Spleen (tissue), 7 donors: Measurements from ENCODE around the gene AOAH.
A peak's percentile ranks its signal among the peaks of the same experiment; 100 is the strongest.

Source experiments
- CTCF ChIP-seq, 11 experiments: fragments of 200-600 bp in 7 of 11; fragments of 450-650 bp in 4 of 11; sonication (generic) in 4 of 11; IDR thresholded peaks in 8 of 11; conservative IDR thresholded peaks in 3 of 11; 1 replicate in 7 of 11; 2 replicates in 4 of 11; pipeline versions ENCODE4 v1.4.0 to v1.8.0; 2016 to 2021; ENCODE audit warnings: antibody characterized with exemption in 11 of 11, inconsistent platforms in 4 of 11, mild to moderate bottlenecking in 1 of 11
- POLR2AphosphoS5 ChIP-seq, 3 donors: sonication (generic); formaldehyde crosslinking; IDR thresholded peaks; one replicate each; pipeline ENCODE4 v1.5.1; 2017; ENCODE audit warnings: antibody characterized with exemption in 3 of 3
- donor health status: DM: no; HTN: no; CAD: no; lungs with moderate emphysema.
- donor health status: DM: no; HTN: no; CAD: no.
- donor health status: DM: no; HTN: no; CAD: no.

DNA sequence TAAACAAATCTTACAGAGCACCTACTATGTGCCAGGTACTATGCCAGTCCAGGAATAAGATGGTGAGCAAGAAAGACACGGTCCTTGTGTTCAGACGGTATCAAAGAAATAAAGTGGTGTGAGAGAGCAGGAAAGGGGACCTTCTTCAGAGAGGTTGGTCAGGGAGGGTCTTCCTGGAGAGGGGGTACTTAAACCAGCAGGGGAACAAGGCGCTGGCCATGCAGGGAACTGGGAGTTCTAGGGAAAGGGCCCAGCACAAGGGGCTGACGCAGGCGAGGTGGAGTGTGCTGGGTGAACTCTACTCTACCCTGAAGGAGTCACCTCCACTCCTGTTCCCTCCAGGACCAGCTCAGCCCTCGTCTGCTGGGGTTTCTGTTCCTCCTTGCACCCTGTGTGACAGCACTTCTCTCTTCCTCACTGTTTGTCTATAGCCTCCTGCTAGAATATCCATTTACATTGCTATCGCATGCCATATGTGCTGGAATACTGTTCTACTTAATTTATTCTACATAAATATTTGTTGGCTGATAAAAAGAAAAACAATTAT, 73.5 kb downstream of the AOAH start:
- TF ChIP-seq POLR2AphosphoS5 (IDR thresholded peaks at IDR 0.05) (peak in 1 of 3 donors; percentile 30), CTCF (IDR thresholded peaks at IDR 0.05 in 8 of 11, conservative IDR thresholded peaks at IDR 0.05 in 3 of 11) (no peak)
